ENCODE measurements around the gene SYT13. TPM values are rescaled to one million over a fixed set of nuclear protein-coding genes. Genes with fewer than 3 reads are reported as not detected.

Gene SYT13
- total and polyA plus RNA-seq, 2 of the 4 experiments (the other 2 are of a cell fraction), result not detected

DNA sequence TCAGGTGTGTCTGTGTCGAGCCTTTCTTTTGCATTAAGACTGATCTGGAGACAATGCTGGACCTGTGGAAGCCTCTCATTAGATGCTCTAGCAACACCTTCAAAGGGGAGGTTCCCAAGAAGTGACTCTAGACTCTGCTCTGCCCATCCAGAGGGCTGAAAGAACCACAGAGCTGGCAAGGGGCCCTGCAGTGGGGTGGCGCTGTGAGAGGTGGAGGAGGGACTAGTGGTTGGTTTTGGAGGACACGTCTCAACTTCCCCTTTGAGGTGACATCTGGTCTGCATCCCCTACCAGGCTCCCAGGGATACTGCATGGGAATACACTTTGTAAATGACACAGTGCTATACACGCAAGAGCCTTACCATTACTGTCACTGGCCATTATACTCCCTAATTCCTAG is 34.2 kb upstream of the SYT13 start:
- in situ Hi-C loops (cut with MboI; ENCODE audit: low sequenced_read_pairs) (loop anchor here (10.0 kb wide), 1 partner anchor 206 kb away; no protein-coding TSS in a partner anchor), dilution Hi-C loops (cut with HindIII; ENCODE audit: low sequenced_read_pairs, unreplicated experiment) (no loop called here), intact Hi-C loops (cut with micrococcal nuclease) (no loop called here)
- Histone ChIP-seq H2BK5ac (ENCODE audit: low read depth, low read length, poor library complexity, severe bottlenecking) (no peak overlapping the region), H3K9ac (ENCODE audit: low read depth, low read length) (no peak overlapping the region), H4K5ac (ENCODE audit: low read depth, low read length) (no peak overlapping the region), H3K56ac (ENCODE audit: extremely low read depth, insufficient read depth, low read length) (no peak overlapping the region), H3K79me1 (ENCODE audit: low read depth in 1 of 2, low read length in 2 of 2) (no peaks in the 10 kb centered on the region), H3K9me3 (ENCODE audit: control insufficient read depth, insufficient read depth, low read length) (no peaks in the 10 kb centered on the region), H3K4me3 (ENCODE audit: insufficient read depth, low read depth, low read length) (no peak overlapping the region), H3K9me1 (ENCODE audit: insufficient read depth, low read length) (no peaks in the 10 kb centered on the region), H3K4me1 (ENCODE audit: control insufficient read depth, insufficient read depth, low read length) (no peaks in the 10 kb centered on the region), H3K4me2 (ENCODE audit: low read depth, low read length) (no peak overlapping the region), H3K4ac (ENCODE audit: low read depth, low read length) (no peak overlapping the region), H2BK20ac (ENCODE audit: low read depth, low read length) (no peak overlapping the region), H3K23ac (ENCODE audit: low read depth, low read length) (no peak overlapping the region), H3K18ac (ENCODE audit: low read depth, low read length) (no peak overlapping the region), H3K27me3 (ENCODE audit: control insufficient read depth, insufficient read depth, low read length) (peaks cover 5% of the 10 kb centered on the region; the same call in 1 of the 2 replicates), H2AK9ac (replicated peaks; ENCODE audit: low read depth, low read length, poor library complexity) (no peak overlapping the region), H4K8ac (ENCODE audit: low read depth in 2 of 2, low read length in 2 of 2) (no peak overlapping the region), H2AK5ac (ENCODE audit: low read depth, low read length) (no peak overlapping the region), H3K36me3 (ENCODE audit: control insufficient read depth, insufficient read depth, low read length) (no peaks in the 10 kb centered on the region), H3K27ac (ENCODE audit: insufficient read depth, low read length) (no peak overlapping the region), H4K20me1 (ENCODE audit: insufficient read depth, low read length) (no peaks in the 10 kb centered on the region), H2BK15ac (ENCODE audit: low read depth, low read length) (no peak overlapping the region), H2BK120ac (ENCODE audit: low read depth, low read length) (no peak overlapping the region), H4K91ac (ENCODE audit: insufficient read depth, low read depth, low read length) (no peak overlapping the region), H2AFZ (replicated peaks; ENCODE audit: low read length, poor library complexity) (no peak overlapping the region), H3K14ac (replicated peaks; ENCODE audit: low read depth, low read length) (no peak overlapping the region)
- BruUV-seq (replicated peaks), result no TSS peak
- TF ChIP-seq, protein P1, sequence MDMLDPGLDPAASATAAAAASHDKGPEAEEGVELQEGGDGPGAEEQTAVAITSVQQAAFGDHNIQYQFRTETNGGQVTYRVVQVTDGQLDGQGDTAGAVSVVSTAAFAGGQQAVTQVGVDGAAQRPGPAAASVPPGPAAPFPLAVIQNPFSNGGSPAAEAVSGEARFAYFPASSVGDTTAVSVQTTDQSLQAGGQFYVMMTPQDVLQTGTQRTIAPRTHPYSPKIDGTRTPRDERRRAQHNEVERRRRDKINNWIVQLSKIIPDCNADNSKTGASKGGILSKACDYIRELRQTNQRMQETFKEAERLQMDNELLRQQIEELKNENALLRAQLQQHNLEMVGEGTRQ (IDR thresholded peaks at IDR 0.05; ENCODE audit: low read depth, low read length), result no peak
- TF ChIP-seq, protein P2, sequence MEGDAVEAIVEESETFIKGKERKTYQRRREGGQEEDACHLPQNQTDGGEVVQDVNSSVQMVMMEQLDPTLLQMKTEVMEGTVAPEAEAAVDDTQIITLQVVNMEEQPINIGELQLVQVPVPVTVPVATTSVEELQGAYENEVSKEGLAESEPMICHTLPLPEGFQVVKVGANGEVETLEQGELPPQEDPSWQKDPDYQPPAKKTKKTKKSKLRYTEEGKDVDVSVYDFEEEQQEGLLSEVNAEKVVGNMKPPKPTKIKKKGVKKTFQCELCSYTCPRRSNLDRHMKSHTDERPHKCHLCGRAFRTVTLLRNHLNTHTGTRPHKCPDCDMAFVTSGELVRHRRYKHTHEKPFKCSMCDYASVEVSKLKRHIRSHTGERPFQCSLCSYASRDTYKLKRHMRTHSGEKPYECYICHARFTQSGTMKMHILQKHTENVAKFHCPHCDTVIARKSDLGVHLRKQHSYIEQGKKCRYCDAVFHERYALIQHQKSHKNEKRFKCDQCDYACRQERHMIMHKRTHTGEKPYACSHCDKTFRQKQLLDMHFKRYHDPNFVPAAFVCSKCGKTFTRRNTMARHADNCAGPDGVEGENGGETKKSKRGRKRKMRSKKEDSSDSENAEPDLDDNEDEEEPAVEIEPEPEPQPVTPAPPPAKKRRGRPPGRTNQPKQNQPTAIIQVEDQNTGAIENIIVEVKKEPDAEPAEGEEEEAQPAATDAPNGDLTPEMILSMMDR (conservative IDR thresholded peaks at IDR 0.05; ENCODE audit: low read depth, low read length), result no peak
- TF ChIP-seq RFX5 (IDR thresholded peaks at IDR 0.05; ENCODE audit: low read depth, low read length) (no peak), CHD1 (IDR thresholded peaks at IDR 0.05; ENCODE audit: low read depth, low read length) (no peak), MXI1 (IDR thresholded peaks at IDR 0.05; ENCODE audit: borderline replicate concordance, low read depth, low read length) (no peak), RCOR1 (IDR thresholded peaks at IDR 0.05; ENCODE audit: insufficient replicate concordance, low read length) (no peak), MAZ (IDR thresholded peaks at IDR 0.05; ENCODE audit: borderline replicate concordance, low read depth, low read length) (no peak), BHLHE40 (IDR thresholded peaks at IDR 0.05; ENCODE audit: low read depth, low read length) (no peak), FOS (IDR thresholded peaks at IDR 0.05; ENCODE audit: low read depth, low read length) (no peak), CEBPB (IDR thresholded peaks at IDR 0.05; ENCODE audit: low read depth, low read length) (no peak)
- no peak for ATAC-seq (ENCODE audit: low read depth)
- ChIA-PET POLR2A (ENCODE audit: unreplicated experiment) (no interaction called here), CTCF (no interaction called here)
- DNase-seq, result no peak
- WGBS, 2 experiments (ENCODE audit: extremely low coverage in 2 of 2, insufficient read length in 1 of 2), result no CpG with 5 or more reads among the region's 4 CpGs
